HUES48 (cell line): ENCODE measurements around the gene NFX1.
A peak's percentile ranks its signal among the peaks of the same experiment; 100 is the strongest.

Experiments
- H3K27ac ChIP-seq: one replicate; pipeline ENCODE4 v1.7.0; 2013; ENCODE audit warnings: low read depth, low read length, inconsistent platforms
- H3K27me3 ChIP-seq: 2 replicates; pipeline ENCODE4 v1.6.1; 2013; ENCODE audit warnings: mild to moderate bottlenecking, low read length; ENCODE audit not compliant: control insufficient read depth, insufficient read depth
- H3K36me3 ChIP-seq: 2 replicates; pipeline ENCODE4 v1.6.1; 2013; ENCODE audit warnings: low read length; ENCODE audit not compliant: control insufficient read depth, insufficient read depth
- H3K4me1 ChIP-seq: 2 replicates; pipeline ENCODE4 v1.6.1; 2013; ENCODE audit warnings: mild to moderate bottlenecking, low read length; ENCODE audit not compliant: control insufficient read depth, insufficient read depth
- H3K4me3 ChIP-seq: 2 replicates; pipeline ENCODE4 v1.5.1; 2013; ENCODE audit warnings: mild to moderate bottlenecking, low read depth, low read length
- H3K9ac ChIP-seq: 2 replicates; pipeline ENCODE4 v1.6.1; 2013; ENCODE audit warnings: mild to moderate bottlenecking, low read depth, low read length, moderate library complexity
- H3K9me3 ChIP-seq: 2 replicates; pipeline ENCODE4 v1.6.1; 2013; ENCODE audit warnings: low read length; ENCODE audit not compliant: control insufficient read depth, insufficient read depth

Gene NFX1

GRCh38 chr9:33254211-33254610 is 36.1 kb upstream of the NFX1 start:
- Histone ChIP-seq H3K36me3 (peaks cover 78% of the 10 kb centered on the region), H3K4me3 (no peak overlapping the region), H3K9me3 (no peaks in the 10 kb centered on the region), H3K27me3 (no peaks in the 10 kb centered on the region), H3K4me1 (no peaks in the 10 kb centered on the region), H3K27ac (no peak overlapping the region), H3K9ac (no peak overlapping the region)

GRCh38 chr9:33255014-33255413 is 35.3 kb upstream of the NFX1 start:
- Histone ChIP-seq H3K9ac (no peak overlapping the region), H3K4me3 (no peak overlapping the region), H3K4me1 (no peaks in the 10 kb centered on the region), H3K9me3 (no peaks in the 10 kb centered on the region), H3K27ac (no peak overlapping the region), H3K27me3 (no peaks in the 10 kb centered on the region), H3K36me3 (peaks cover 82% of the 10 kb centered on the region)

GRCh38 chr9:33255471-33255870 is 34.8 kb upstream of the NFX1 start:
- H3K27ac ChIP-seq: no peak overlapping the region

GRCh38 chr9:33256236-33256635 is 34.1 kb upstream of the NFX1 start:
- Histone ChIP-seq H3K9ac (no peak overlapping the region), H3K36me3 (peaks cover 88% of the 10 kb centered on the region), H3K27ac (no peak overlapping the region)

More at GRCh38 chr9:33255471-33255870, 34.8 kb upstream of the NFX1 start:
- H3K4me3 ChIP-seq: no peak overlapping the region
- H3K9me3 ChIP-seq: no peaks in the 10 kb centered on the region
- H3K36me3 ChIP-seq: peaks cover 82% of the 10 kb centered on the region
- no peaks in the 10 kb centered on the region for H3K4me1 ChIP-seq
- H3K27me3 ChIP-seq: no peaks in the 10 kb centered on the region
- H3K9ac ChIP-seq: no peak overlapping the region

GRCh38 chr9:33257276-33257675 is 33.0 kb upstream of the NFX1 start:
- Histone ChIP-seq H3K9me3 (no peaks in the 10 kb centered on the region), H3K4me1 (no peaks in the 10 kb centered on the region), H3K36me3 (peaks cover 95% of the 10 kb centered on the region)

More at GRCh38 chr9:33256236-33256635, 34.1 kb upstream of the NFX1 start:
- Histone ChIP-seq H3K4me3 (no peak overlapping the region), H3K4me1 (no peaks in the 10 kb centered on the region), H3K27me3 (no peaks in the 10 kb centered on the region), H3K9me3 (no peaks in the 10 kb centered on the region)

GRCh38 chr9:33260372-33260771 is 29.9 kb upstream of the NFX1 start:
- no peak overlapping the region for H3K27ac ChIP-seq
- H3K4me3 ChIP-seq: no peak overlapping the region
- no peaks in the 10 kb centered on the region for H3K27me3 ChIP-seq
- no peak overlapping the region for H3K9ac ChIP-seq
- H3K4me1 ChIP-seq: peaks cover 2% of the 10 kb centered on the region; the same call in 1 of the 2 replicates
- H3K9me3 ChIP-seq: no peaks in the 10 kb centered on the region
- peaks cover 70% of the 10 kb centered on the region for H3K36me3 ChIP-seq

More at GRCh38 chr9:33257276-33257675, 33.0 kb upstream of the NFX1 start:
- no peak overlapping the region for H3K4me3 ChIP-seq
- no peak overlapping the region for H3K9ac ChIP-seq
- no peak overlapping the region for H3K27ac ChIP-seq
- no peaks in the 10 kb centered on the region for H3K27me3 ChIP-seq

GRCh38 chr9:33263131-33264002 is 26.9 kb upstream of the NFX1 start:
- Histone ChIP-seq H3K36me3 (peaks cover 63% of the 10 kb centered on the region), H3K4me3 (peak overlapping the region; percentile 88), H3K27ac (no peak overlapping the region)

GRCh38 chr9:33264003-33264472 is 26.3 kb upstream of the NFX1 start:
- Histone ChIP-seq H3K36me3 (peaks cover 63% of the 10 kb centered on the region), H3K27ac (peak overlapping the region; percentile 73), H3K4me1 (peaks cover 6% of the 10 kb centered on the region; the same call in 1 of the 2 replicates), H3K9ac (peak overlapping the region; percentile 74), H3K9me3 (no peaks in the 10 kb centered on the region), H3K4me3 (peak overlapping the region; percentile 88), H3K27me3 (no peaks in the 10 kb centered on the region)

More at GRCh38 chr9:33263131-33264002, 26.9 kb upstream of the NFX1 start:
- peak overlapping the region; percentile 74 for H3K9ac ChIP-seq
- no peaks in the 10 kb centered on the region for H3K9me3 ChIP-seq
- H3K27me3 ChIP-seq: no peaks in the 10 kb centered on the region
- H3K4me1 ChIP-seq: peaks cover 6% of the 10 kb centered on the region; the same call in 1 of the 2 replicates

GRCh38 chr9:33264473-33265177 is 25.7 kb upstream of the NFX1 start, which contains the start of the genes BAG1 and CHMP5:
BAG1 (minus strand) TSS chr9:33264708.
CHMP5 (plus strand) TSS chr9:33265049; CDS start chr9:33265079, 30 bp downstream.
- peak within 1 kb of the TSS; percentile 74 for H3K9ac ChIP-seq
- H3K9me3 ChIP-seq: no peaks in the 10 kb centered on the region
- H3K36me3 ChIP-seq: peaks cover 60% of the 10 kb centered on the region
- H3K27me3 ChIP-seq: no peaks in the 10 kb centered on the region
- peak within 1 kb of the TSS; percentile 73 for H3K27ac ChIP-seq
- H3K4me3 ChIP-seq: peak within 1 kb of the TSS; percentile 88
- peaks cover 6% of the 10 kb centered on the region; the same call in 1 of the 2 replicates for H3K4me1 ChIP-seq

- Histone ChIP-seq H3K27me3 (no peaks in the 10 kb centered on the region), H3K4me1 (peaks cover 6% of the 10 kb centered on the region; the same call in 1 of the 2 replicates), H3K27ac (peak overlapping the region; percentile 8), H3K9ac (peak overlapping the region; percentile 65), H3K9me3 (no peaks in the 10 kb centered on the region), H3K36me3 (peaks cover 58% of the 10 kb centered on the region), H3K4me3 (peak overlapping the region; percentile 88)
Observed at GRCh38 chr9:33265211-33265865, 25.0 kb upstream of the NFX1 start.
